K562 (cell line): ENCODE measurements around the gene EHD2. TPM values are rescaled to one million over a fixed set of nuclear protein-coding genes. Genes with fewer than 3 reads are reported as not detected.
A peak's percentile ranks its signal among the peaks of the same experiment; 100 is the strongest.

Experiments
- ARID1B ChIP-seq: fragments of 450-650 bp; IDR thresholded peaks from 2 replicates; pipeline ENCODE4 v1.6.1; 2016; ENCODE audit warnings: antibody characterized with exemption, mild to moderate bottlenecking, inconsistent platforms
- ATF7 ChIP-seq: fragments of 450-650 bp; IDR thresholded peaks from 2 replicates; pipeline ENCODE4 v1.7.1; 2014; ENCODE audit warnings: mild to moderate bottlenecking, moderate library complexity
- FOS ChIP-seq: IDR thresholded peaks from 3 replicates; pipeline ENCODE4 v1.6.1; 2011; ENCODE audit not compliant: insufficient read length; ENCODE audit errors: extremely low read depth
- GTF2E2 ChIP-seq: fragments of 200-800 bp; sonication (Bioruptor generic); IDR thresholded peaks from 2 replicates; pipeline ENCODE4 v1.6.1; 2016; ENCODE audit warnings: missing genetic modification characterization, missing compliant biosample characterization
- JUND ChIP-seq, 2 experiments: IDR thresholded peaks; 2 replicates in 1 of 2; 3 replicates in 1 of 2; pipeline ENCODE4 v1.6.1; 2011; ENCODE audit warnings: borderline replicate concordance in 2 of 2, low read depth in 2 of 2, low read length in 2 of 2, improper control_type of control experiment in 1 of 2, missing biosample characterization in 1 of 2, missing genetic modification characterization in 1 of 2, missing genetic modification reagents in 1 of 2
- MAFF ChIP-seq: IDR thresholded peaks from 2 replicates; pipeline ENCODE4 v1.6.1; 2012; ENCODE audit warnings: low read length, improper control_type of control experiment
- MTA1 ChIP-seq: fragments of 450-650 bp; IDR thresholded peaks from 2 replicates; pipeline ENCODE4 v1.6.1; 2017; ENCODE audit warnings: borderline replicate concordance
- MTA2 ChIP-seq: fragments of 450-650 bp; IDR thresholded peaks from 2 replicates; pipeline ENCODE4 v1.6.1; 2016; ENCODE audit warnings: low read depth
- POLR2B ChIP-seq: fragments of 450-650 bp; IDR thresholded peaks from 2 replicates; pipeline ENCODE4 v1.6.1; 2018; ENCODE audit warnings: low read depth; ENCODE audit not compliant: partially characterized antibody
- POLR2G ChIP-seq: fragments of 200-400 bp; formaldehyde crosslinking; IDR thresholded peaks from 2 replicates; pipeline ENCODE4 v1.6.1; 2017; ENCODE audit warnings: low read depth, mild to moderate bottlenecking, antibody characterized with exemption, low read length, moderate library complexity
- SMAD1 ChIP-seq: fragments of 150-350 bp; IDR thresholded peaks from 2 replicates; pipeline ENCODE4 v1.6.1; 2014; ENCODE audit warnings: low read length, low read depth; ENCODE audit not compliant: partially characterized antibody
- SMARCA5 ChIP-seq: fragments of 450-650 bp; IDR thresholded peaks from 2 replicates; pipeline ENCODE4 v1.6.1; 2016
- SPI1 ChIP-seq: IDR thresholded peaks from 2 replicates; pipeline ENCODE4 v1.6.1; 2011; ENCODE audit warnings: low read depth, low read length, control low read depth, borderline replicate concordance
- TEAD4 ChIP-seq, 2 experiments: sonication (generic) in 1 of 2; formaldehyde crosslinking in 1 of 2; IDR thresholded peaks; 2 replicates each; pipeline versions ENCODE4 v1.6.1 to v1.8.0; 2012 to 2022; ENCODE audit warnings: borderline replicate concordance in 1 of 2, inconsistent platforms in 1 of 2, low read length in 1 of 2, mild to moderate bottlenecking in 1 of 2, missing genetic modification reagents in 1 of 2
- ZNF347 ChIP-seq: fragments of 450-650 bp; formaldehyde crosslinking; IDR thresholded peaks from 2 replicates; pipeline ENCODE4 v1.4.0; 2020; ENCODE audit warnings: low read depth, mild to moderate bottlenecking, moderate library complexity
- polyA plus RNA-seq, 8 experiments: library from polyadenylated mRNA; depleted of rRNA in 4 of 8; stranded (reverse) in 5 of 8; unstranded in 3 of 8; fragments of >200 nt; fragmentation: Nextera tagmentation in 2 of 8; fragmentation: Illumina TruSeq in 1 of 8; extraction: Ambion mirVana in 2 of 8; extraction: Trizol in 1 of 8; gene quantifications; 2 replicates each; pipeline versions ENCODE4 v1.2.1 to v1.2.3, GENCODE V29; 2011 to 2014; ENCODE audit warnings: inconsistent platforms in 1 of 8, missing spikeins in 1 of 8
- total RNA-seq, 7 experiments: library from RNA; depleted of rRNA in 6 of 7; stranded (reverse); fragments of >200 nt in 6 of 7; fragmentation: Illumina TruSeq in 2 of 7; extraction: Trizol in 2 of 7; gene quantifications; 2 replicates each; pipeline versions ENCODE4 v1.2.1 to v1.2.3, GENCODE V29; 2011 to 2021; ENCODE audit warnings: low replicate concordance in 1 of 7
- TF ChIP-seq, protein P1 (sequence below): IDR thresholded peaks from 2 replicates; pipeline ENCODE4 v1.6.1; 2016; ENCODE audit warnings: missing genetic modification characterization, missing compliant biosample characterization
- TF ChIP-seq, protein P2 (sequence below): fragments of 450-650 bp; formaldehyde crosslinking; IDR thresholded peaks from 2 replicates; pipeline ENCODE4 v1.4.0; 2022; ENCODE audit warnings: missing genetic modification characterization
- TF ChIP-seq, protein P3 (sequence below), 2 experiments: IDR thresholded peaks in 1 of 2; conservative IDR thresholded peaks in 1 of 2; 2 replicates each; pipeline ENCODE4 v1.6.1; 2016; ENCODE audit warnings: low read depth in 2 of 2, mild to moderate bottlenecking in 1 of 2, missing compliant biosample characterization in 1 of 2, missing genetic modification characterization in 1 of 2, moderate library complexity in 1 of 2
- TF ChIP-seq, protein P4 (sequence below): fragments of 450-650 bp; IDR thresholded peaks from 2 replicates; pipeline ENCODE4 v1.7.0; 2016; ENCODE audit warnings: borderline replicate concordance

The EHD2 gene
- total and polyA plus RNA-seq, 9 of the 15 experiments (the other 6 are each of a cell fraction or from before 2014, with no cell fraction given), result 1.7 to 32.2 (median 3.0) TPM

DNA sequence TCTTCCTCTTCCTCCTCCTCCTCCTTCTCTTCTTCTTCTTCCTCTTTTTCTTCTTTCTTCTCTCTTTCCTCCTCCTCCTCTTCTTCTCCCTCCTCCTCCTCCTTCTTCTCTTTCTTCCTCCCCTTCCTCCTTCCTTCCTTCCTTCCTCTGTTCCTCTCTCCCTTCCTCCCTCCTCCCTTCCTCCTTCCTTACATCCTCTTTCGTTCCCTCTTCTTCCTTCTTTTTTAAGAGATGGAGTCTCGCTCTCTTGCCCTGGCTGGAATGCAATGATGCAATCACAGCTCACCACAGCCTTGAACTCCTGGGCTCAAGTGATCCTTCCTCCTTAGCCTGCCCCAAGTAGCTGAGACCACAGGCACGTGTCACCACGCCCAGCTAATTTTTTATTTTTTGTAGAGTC is 13.2 kb downstream of the EHD2 start (continued):
- TF ChIP-seq, protein P1, sequence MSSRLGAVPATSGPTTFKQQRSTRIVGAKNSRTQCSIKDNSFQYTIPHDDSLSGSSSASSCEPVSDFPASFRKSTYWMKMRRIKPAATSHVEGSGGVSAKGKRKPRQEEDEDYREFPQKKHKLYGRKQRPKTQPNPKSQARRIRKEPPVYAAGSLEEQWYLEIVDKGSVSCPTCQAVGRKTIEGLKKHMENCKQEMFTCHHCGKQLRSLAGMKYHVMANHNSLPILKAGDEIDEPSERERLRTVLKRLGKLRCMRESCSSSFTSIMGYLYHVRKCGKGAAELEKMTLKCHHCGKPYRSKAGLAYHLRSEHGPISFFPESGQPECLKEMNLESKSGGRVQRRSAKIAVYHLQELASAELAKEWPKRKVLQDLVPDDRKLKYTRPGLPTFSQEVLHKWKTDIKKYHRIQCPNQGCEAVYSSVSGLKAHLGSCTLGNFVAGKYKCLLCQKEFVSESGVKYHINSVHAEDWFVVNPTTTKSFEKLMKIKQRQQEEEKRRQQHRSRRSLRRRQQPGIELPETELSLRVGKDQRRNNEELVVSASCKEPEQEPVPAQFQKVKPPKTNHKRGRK (tag), result peak; percentile 84
- TF ChIP-seq TEAD4 (IDR thresholded peaks at IDR 0.05; ENCODE audit: low read length) (peak; percentile 46), TEAD4 (CRISPR knock-in tag; IDR thresholded peaks at IDR 0.05; ENCODE audit: borderline replicate concordance) (no peak), SMAD1 (no peak), ARID1B (peak; percentile 39; the same call in 1 of the 2 replicates), MTA1 (peak; percentile 88; the same call in 1 of the 2 replicates), POLR2G (no peak), ATF7 (peak; percentile 47), SMARCA5 (peak; percentile 87), MTA2 (peak; percentile 26; the same call in 1 of the 2 replicates), POLR2B (peak; percentile 21), SPI1 (no peak), ZNF347 (CRISPR knock-in tag) (no peak), MAFF (no peak), GTF2E2 (tag) (no peak), JUND (IDR thresholded peaks at IDR 0.05; ENCODE audit: borderline replicate concordance, low read depth, low read length) (peak; percentile 5; the same call in 1 of the 2 replicates), JUND (tag; IDR thresholded peaks at IDR 0.05; ENCODE audit: borderline replicate concordance, low read depth, low read length) (no peak), FOS (no peak)
- TF ChIP-seq, protein P2, sequence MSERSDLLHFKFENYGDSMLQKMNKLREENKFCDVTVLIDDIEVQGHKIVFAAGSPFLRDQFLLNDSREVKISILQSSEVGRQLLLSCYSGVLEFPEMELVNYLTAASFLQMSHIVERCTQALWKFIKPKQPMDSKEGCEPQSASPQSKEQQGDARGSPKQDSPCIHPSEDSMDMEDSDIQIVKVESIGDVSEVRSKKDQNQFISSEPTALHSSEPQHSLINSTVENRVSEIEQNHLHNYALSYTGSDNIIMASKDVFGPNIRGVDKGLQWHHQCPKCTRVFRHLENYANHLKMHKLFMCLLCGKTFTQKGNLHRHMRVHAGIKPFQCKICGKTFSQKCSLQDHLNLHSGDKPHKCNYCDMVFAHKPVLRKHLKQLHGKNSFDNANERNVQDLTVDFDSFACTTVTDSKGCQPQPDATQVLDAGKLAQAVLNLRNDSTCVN (CRISPR knock-in tag), result peak; percentile 56; the same call in 1 of the 2 replicates
- TF ChIP-seq, protein P3, sequence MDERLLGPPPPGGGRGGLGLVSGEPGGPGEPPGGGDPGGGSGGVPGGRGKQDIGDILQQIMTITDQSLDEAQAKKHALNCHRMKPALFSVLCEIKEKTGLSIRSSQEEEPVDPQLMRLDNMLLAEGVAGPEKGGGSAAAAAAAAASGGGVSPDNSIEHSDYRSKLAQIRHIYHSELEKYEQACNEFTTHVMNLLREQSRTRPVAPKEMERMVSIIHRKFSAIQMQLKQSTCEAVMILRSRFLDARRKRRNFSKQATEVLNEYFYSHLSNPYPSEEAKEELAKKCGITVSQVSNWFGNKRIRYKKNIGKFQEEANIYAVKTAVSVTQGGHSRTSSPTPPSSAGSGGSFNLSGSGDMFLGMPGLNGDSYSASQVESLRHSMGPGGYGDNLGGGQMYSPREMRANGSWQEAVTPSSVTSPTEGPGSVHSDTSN (CRISPR knock-in tag; IDR thresholded peaks at IDR 0.05; ENCODE audit: low read depth), result no peak
- TF ChIP-seq, protein P3 (tag; conservative IDR thresholded peaks at IDR 0.05; ENCODE audit: low read depth), result no peak
- TF ChIP-seq, protein P4, sequence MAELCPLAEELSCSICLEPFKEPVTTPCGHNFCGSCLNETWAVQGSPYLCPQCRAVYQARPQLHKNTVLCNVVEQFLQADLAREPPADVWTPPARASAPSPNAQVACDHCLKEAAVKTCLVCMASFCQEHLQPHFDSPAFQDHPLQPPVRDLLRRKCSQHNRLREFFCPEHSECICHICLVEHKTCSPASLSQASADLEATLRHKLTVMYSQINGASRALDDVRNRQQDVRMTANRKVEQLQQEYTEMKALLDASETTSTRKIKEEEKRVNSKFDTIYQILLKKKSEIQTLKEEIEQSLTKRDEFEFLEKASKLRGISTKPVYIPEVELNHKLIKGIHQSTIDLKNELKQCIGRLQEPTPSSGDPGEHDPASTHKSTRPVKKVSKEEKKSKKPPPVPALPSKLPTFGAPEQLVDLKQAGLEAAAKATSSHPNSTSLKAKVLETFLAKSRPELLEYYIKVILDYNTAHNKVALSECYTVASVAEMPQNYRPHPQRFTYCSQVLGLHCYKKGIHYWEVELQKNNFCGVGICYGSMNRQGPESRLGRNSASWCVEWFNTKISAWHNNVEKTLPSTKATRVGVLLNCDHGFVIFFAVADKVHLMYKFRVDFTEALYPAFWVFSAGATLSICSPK, result peak; percentile 83; the same call in 1 of the 2 replicates
